Stimulated activated CD8-positive, alpha-beta memory T cell treated with anti-CD3 and anti-CD28 coated beads, Interleukin-2, amount 100 ng/mL, for 1 hour (primary cell): ENCODE results near the gene ASCC3.
"Not testable (repeated sequence)": the region's sequence is repeated elsewhere in the genome, so short reads cannot be mapped to it uniquely, and the experiment has no call there.

ENCODE experiments used
- DNase-seq, 2 donors: peaks; one replicate each; pipeline ENCODE4 v3.0.0-alpha.2; 2020; ENCODE audit warnings: low read depth in 2 of 2

The ASCC3 gene

GRCh38 chr6:100662264-100662663 lies 218.9 kb downstream of the ASCC3 start:
- DNase-seq, result no peak

- no peak for DNase-seq
Measured at GRCh38 chr6:100658486-100658885, 222.6 kb downstream of the ASCC3 start.

- no peak for DNase-seq
Measured at GRCh38 chr6:100657678-100658330, 223.3 kb downstream of the ASCC3 start.

GRCh38 chr6:100641147-100641546 lies 240.0 kb downstream of the ASCC3 start:
- not testable (repeated sequence) for DNase-seq

GRCh38 chr6:100633096-100633777 lies 247.9 kb downstream of the ASCC3 start:
- DNase-seq, result no peak

GRCh38 chr6:100630536-100630935 lies 250.6 kb downstream of the ASCC3 start:
- DNase-seq, result no peak

GRCh38 chr6:100627911-100628758 lies 253.0 kb downstream of the ASCC3 start:
- no peak for DNase-seq

GRCh38 chr6:100626721-100627120 lies 254.4 kb downstream of the ASCC3 start:
- no peak for DNase-seq

- DNase-seq, result no peak
Measured at GRCh38 chr6:100622907-100623692, 258.0 kb downstream of the ASCC3 start.

GRCh38 chr6:100620085-100620840 lies 260.9 kb downstream of the ASCC3 start:
- no peak for DNase-seq

- DNase-seq, result no peak
Measured at GRCh38 chr6:100618351-100618671, 262.8 kb downstream of the ASCC3 start.

GRCh38 chr6:100617633-100618350 lies 263.3 kb downstream of the ASCC3 start:
- no peak for DNase-seq

- no peak for DNase-seq
Measured at GRCh38 chr6:100614933-100615332, 266.2 kb downstream of the ASCC3 start.

- DNase-seq, result no peak
Measured at GRCh38 chr6:100614386-100614785, 266.7 kb downstream of the ASCC3 start.

GRCh38 chr6:100613656-100614055 lies 267.5 kb downstream of the ASCC3 start:
- no peak for DNase-seq

- DNase-seq, result no peak
Measured at GRCh38 chr6:100612094-100612493, 269.0 kb downstream of the ASCC3 start.

- no peak for DNase-seq
Measured at GRCh38 chr6:100599088-100599770, 281.9 kb downstream of the ASCC3 start.

GRCh38 chr6:100595456-100595855 lies 285.7 kb downstream of the ASCC3 start:
- no peak for DNase-seq

GRCh38 chr6:100593522-100593921 lies 287.6 kb downstream of the ASCC3 start:
- DNase-seq, result no peak

- no peak for DNase-seq
Measured at GRCh38 chr6:100592929-100593328, 288.2 kb downstream of the ASCC3 start.
